PC-9 (cell line): ENCODE results near the gene KRTAP12-2. TPM values are rescaled to one million over a fixed set of nuclear protein-coding genes. Genes with fewer than 3 reads are reported as not detected.
"Not testable (repeated sequence)": the region's sequence is repeated elsewhere in the genome, so short reads cannot be mapped to it uniquely, and the experiment has no call there.

Source experiments
- BruUV-seq: library from RNA; stranded (reverse); fragments of 400-500 nt; replicated peaks from 2 replicates; lab custom pipeline; 2021; lab: Mats Ljungman, UMichigan
- CTCF ChIA-PET: fragments of 300-600 bp; sonication (Branson Sonifier 250); formaldehyde crosslinking; loops from one replicate; lab custom pipeline; 2022; ENCODE audit warnings: antibody characterized with exemption; lab: Charles Lee
- POLR2A ChIA-PET: fragments of 300-600 bp; sonication (Branson Sonifier 250); formaldehyde crosslinking; loops from one replicate; lab custom pipeline; 2022; ENCODE audit warnings: antibody characterized with exemption; ENCODE audit not compliant: unreplicated experiment; lab: Charles Lee
- DNase-seq, 2 experiments: peaks; one replicate each; pipeline versions ENCODE4 v3.0.0 to v3.0.0-alpha.2; 2015 to 2022; ENCODE audit warnings: mixed read lengths in 1 of 2
- H2AFZ ChIP-seq: fragments of 200-600 bp; sonication (generic); 2 replicates; pipeline ENCODE4 v1.8.1; 2017; ENCODE audit warnings: antibody characterized with exemption
- H3F3A ChIP-seq: fragments of 200-600 bp; sonication (generic); 2 replicates; pipeline ENCODE4 v1.8.1; 2017; ENCODE audit warnings: antibody characterized with exemption, mild to moderate bottlenecking, low read depth; ENCODE audit not compliant: insufficient read depth
- H3K27ac ChIP-seq: fragments of 200-600 bp; sonication (generic); 2 replicates; pipeline ENCODE4 v1.6.1; 2016; ENCODE audit warnings: mixed run types
- H3K27me3 ChIP-seq: fragments of 200-600 bp; sonication (generic); 2 replicates; pipeline ENCODE4 v1.6.1; 2016; ENCODE audit warnings: low read depth, mixed run types; ENCODE audit not compliant: insufficient read depth
- H3K36me3 ChIP-seq: fragments of 200-600 bp; sonication (generic); 2 replicates; pipeline ENCODE4 v1.6.1; 2016; ENCODE audit warnings: low read depth, mixed run types
- H3K4me1 ChIP-seq: fragments of 200-600 bp; sonication (generic); replicated peaks from 2 replicates; pipeline ENCODE4 v1.6.1; 2016; ENCODE audit warnings: mixed run types; ENCODE audit not compliant: insufficient read depth
- H3K4me2 ChIP-seq: fragments of 200-600 bp; sonication (generic); 2 replicates; pipeline ENCODE4 v1.6.1; 2017; ENCODE audit warnings: mixed run types
- H3K4me3 ChIP-seq: fragments of 200-600 bp; sonication (generic); 2 replicates; pipeline ENCODE4 v1.6.1; 2016; ENCODE audit warnings: mixed run types
- H3K79me2 ChIP-seq: fragments of 200-600 bp; sonication (generic); 2 replicates; pipeline ENCODE4 v1.6.1; 2017; ENCODE audit warnings: low read depth, mixed run types
- H3K9me2 ChIP-seq: fragments of 200-600 bp; sonication (generic); 2 replicates; pipeline ENCODE4 v1.8.1; 2017; ENCODE audit warnings: mild to moderate bottlenecking; ENCODE audit not compliant: insufficient read depth
- H3K9me3 ChIP-seq: fragments of 200-600 bp; sonication (generic); 2 replicates; pipeline ENCODE4 v1.8.1; 2016; ENCODE audit warnings: low read depth; ENCODE audit not compliant: insufficient read depth
- H4K20me1 ChIP-seq: fragments of 200-600 bp; sonication (generic); 2 replicates; pipeline ENCODE4 v1.8.1; 2017; ENCODE audit not compliant: insufficient read depth
- CTCF ChIP-seq: fragments of 200-600 bp; sonication (generic); conservative IDR thresholded peaks from 2 replicates; pipeline ENCODE4 v1.6.1; 2017; ENCODE audit warnings: mixed run types, antibody characterized with exemption, mild to moderate bottlenecking, moderate library complexity
- EZH2 ChIP-seq: fragments of 200-600 bp; sonication (generic); IDR thresholded peaks from 2 replicates; pipeline ENCODE4 v1.8.0; 2017; ENCODE audit warnings: antibody characterized with exemption, low read depth
- intact Hi-C: fragments of 100-400 bp; cut with micrococcal nuclease; formaldehyde crosslinking; loops from one replicate; pipeline ENCODE4 v1.10.0; 2022; ENCODE audit not compliant: unreplicated experiment
- total RNA-seq: library from RNA; stranded (reverse); gene quantifications from 2 replicates; pipeline ENCODE4 v1.2.3, GENCODE V29; 2021

Gene KRTAP12-2
- total RNA-seq, 1 experiment from 2014 or later = not detected

DNA sequence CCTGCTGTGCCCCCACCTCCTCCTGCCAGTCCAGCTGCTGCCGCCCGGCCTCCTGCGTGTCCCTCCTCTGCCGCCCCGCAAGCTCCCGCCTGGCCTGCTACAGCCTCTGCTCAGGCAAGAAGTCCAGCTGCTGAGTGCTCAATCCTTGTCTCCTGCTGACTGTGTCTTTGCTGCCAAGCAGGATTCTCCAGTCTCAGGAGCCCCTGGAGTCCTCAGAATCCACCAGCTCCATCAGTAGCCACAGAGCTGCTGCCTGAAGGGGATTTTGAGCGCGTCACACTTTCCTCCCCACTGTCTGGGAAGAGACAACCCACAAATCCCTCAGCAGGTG lies 19.5 kb downstream of the KRTAP12-2 start:
- ChIA-PET POLR2A (no interaction called here), CTCF (interaction anchor here (0.6 kb wide), 1 partner anchor 477 kb away, joined by 4 read pairs; no protein-coding TSS in a partner anchor)
- no peak overlapping the region for H3K4me3 ChIP-seq
- intact Hi-C loops = no loop called here
- H3K27ac ChIP-seq = no peak overlapping the region
- no peaks in the 10 kb centered on the region for H3K9me2 ChIP-seq
- DNase-seq = no peak
- H3F3A ChIP-seq = no peaks in the 10 kb centered on the region
- peaks cover 52% of the 10 kb centered on the region for H3K27me3 ChIP-seq
- BruUV-seq = no TSS peak
- no peak for TF ChIP-seq CTCF
- TF ChIP-seq EZH2 = no peak
- H4K20me1 ChIP-seq = no peaks in the 10 kb centered on the region
- H3K4me1 ChIP-seq = no peaks in the 10 kb centered on the region
- H3K9me3 ChIP-seq = no peaks in the 10 kb centered on the region
- H3K36me3 ChIP-seq = no peaks in the 10 kb centered on the region
- H3K79me2 ChIP-seq = no peaks in the 10 kb centered on the region
- H2AFZ ChIP-seq = no peak overlapping the region
- no peak overlapping the region for H3K4me2 ChIP-seq

- H3K4me1 ChIP-seq, H4K20me1 ChIP-seq, H3K9me3 ChIP-seq, H2AFZ ChIP-seq, H3K27ac ChIP-seq, DNase-seq, BruUV-seq, H3K4me2 ChIP-seq, H3K36me3 ChIP-seq, H3F3A ChIP-seq, H3K4me3 ChIP-seq, CTCF ChIA-PET, H3K9me2 ChIP-seq, H3K79me2 ChIP-seq, intact Hi-C loops, POLR2A ChIA-PET: not testable (repeated sequence)
- peaks cover 54% of the 10 kb centered on the region for H3K27me3 ChIP-seq
Observed at GRCh38 chr21:44646366-44647221, 20.1 kb downstream of the KRTAP12-2 start, which contains the start of gene KRTAP10-11. TSS of gene KRTAP10-11 (plus strand) at chr21:44646414. CDS start at chr21:44646459, 45 bp downstream.

- no peak overlapping the region for H2AFZ ChIP-seq
- DNase-seq = no peak
- H3K79me2 ChIP-seq = no peaks in the 10 kb centered on the region
- no peaks in the 10 kb centered on the region for H3K36me3 ChIP-seq
- CTCF ChIA-PET = no interaction called here
- no peak overlapping the region for H3K4me2 ChIP-seq
- H3K4me3 ChIP-seq = no peak overlapping the region
- H4K20me1 ChIP-seq = no peaks in the 10 kb centered on the region
- BruUV-seq = no TSS peak
- H3K9me3 ChIP-seq = no peaks in the 10 kb centered on the region
- no peaks in the 10 kb centered on the region for H3F3A ChIP-seq
- no peak overlapping the region for H3K27ac ChIP-seq
- H3K27me3 ChIP-seq = peaks cover 51% of the 10 kb centered on the region
- TF ChIP-seq EZH2 (no peak), CTCF (no peak)
- intact Hi-C loops = no loop called here
- no peaks in the 10 kb centered on the region for H3K4me1 ChIP-seq
- POLR2A ChIA-PET = no interaction called here
- H3K9me2 ChIP-seq = no peaks in the 10 kb centered on the region
Observed at GRCh38 chr21:44644878-44645277, 21.8 kb downstream of the KRTAP12-2 start.
